K562 (cell line): Measurements from ENCODE around the gene GPD2. TPM values are rescaled to one million over a fixed set of nuclear protein-coding genes. Genes with fewer than 3 reads are reported as not detected.

ENCODE experiments used
- ATAC-seq: fragments of 200-7000 bp; cut with Tn5 transposase; 3 replicates; pipeline ENCODE4 v1.9.1; 2020; ENCODE audit warnings: moderate library complexity
- BruUV-seq: library from RNA; stranded (reverse); fragments of 400-500 nt; replicated peaks from 2 replicates; lab custom pipeline; 2021; lab: Mats Ljungman, UMichigan
- CTCF ChIA-PET: fragments of 300-600 bp; formaldehyde crosslinking; extraction: SDS; loops from one replicate; lab custom pipeline; 2021; ENCODE audit warnings: low intra/inter-chr PET ratio; lab: Yijun Ruan, JAX
- POLR2A ChIA-PET: fragments of 300-600, 350-650 bp; sonication (Branson Sonifier 250); formaldehyde crosslinking; extraction: SDS; loops from one replicate; lab custom pipeline; 2021; ENCODE audit warnings: antibody characterized with exemption, inconsistent platforms; lab: Yijun Ruan, JAX
- DNase-seq, 4 experiments: peaks; one replicate each; pipeline versions ENCODE4 v3.0.0 to v3.0.0-alpha.2; 2011 to 2018; ENCODE audit warnings: low spot score in 3 of 4, mixed read lengths in 3 of 4; ENCODE audit errors: extremely low read depth in 1 of 4
- FAIRE-seq: peaks from 2 replicates; lab custom pipeline; 2011; peaks lifted over from hg19 to GRCh38; lab: Jason Lieb, UNC
- H2AFZ ChIP-seq: 2 replicates; pipeline ENCODE4 v1.6.0; 2011; ENCODE audit warnings: low read depth, low read length, control low read depth, inconsistent platforms
- H3K27ac ChIP-seq: fragments of 200-600 bp; 3 replicates; pipeline ENCODE4 v1.8.0; 2011; ENCODE audit warnings: low read depth, mild to moderate bottlenecking, control low read depth, inconsistent platforms, low read length, moderate library complexity, mixed read lengths; ENCODE audit errors: extremely low read depth
- H3K27me3 ChIP-seq, 2 experiments: fragments of 300-600 bp in 1 of 2; 2 replicates in 1 of 2; 3 replicates in 1 of 2; pipeline versions ENCODE4 v1.6.0 to v1.8.0; 2011; ENCODE audit warnings: inconsistent platforms in 2 of 2, low read length in 2 of 2, mild to moderate bottlenecking in 1 of 2, mixed read lengths in 1 of 2, moderate library complexity in 1 of 2; ENCODE audit not compliant: control insufficient read depth in 2 of 2, insufficient read depth in 2 of 2
- H3K36me3 ChIP-seq: fragments of 300-600 bp; 3 replicates; pipeline ENCODE4 v1.8.0; 2011; ENCODE audit warnings: mild to moderate bottlenecking, low read length, inconsistent platforms; ENCODE audit not compliant: control insufficient read depth, insufficient read depth
- H3K4me1 ChIP-seq, 2 experiments: fragments of 200-600 bp in 1 of 2; replicated peaks in 1 of 2; 2 replicates in 1 of 2; 3 replicates in 1 of 2; pipeline versions ENCODE4 v1.5.1 to v1.8.0; 2011; ENCODE audit warnings: inconsistent platforms in 2 of 2, low read length in 2 of 2, mild to moderate bottlenecking in 1 of 2, mixed read lengths in 1 of 2, moderate library complexity in 1 of 2; ENCODE audit not compliant: control insufficient read depth in 2 of 2, insufficient read depth in 2 of 2
- H3K4me2 ChIP-seq: 2 replicates; pipeline ENCODE4 v1.6.1; 2011; ENCODE audit warnings: low read length, control low read depth, inconsistent platforms, mixed read lengths; ENCODE audit not compliant: insufficient read depth
- H3K4me3 ChIP-seq: fragments of 200-600 bp; sonication (generic), shearing (Covaris generic); 2 replicates; pipeline ENCODE4 v1.5.1; 2016; ENCODE audit warnings: control low read depth, inconsistent platforms
- H3K79me2 ChIP-seq: fragments of 200-600 bp; 3 replicates; pipeline ENCODE4 v1.8.0; 2011; ENCODE audit warnings: low read length, inconsistent platforms; ENCODE audit not compliant: control insufficient read depth, insufficient read depth
- H3K9ac ChIP-seq, 2 experiments: 2 replicates each; pipeline versions ENCODE4 v1.6.0 to v1.6.1; 2011; ENCODE audit warnings: low read depth in 2 of 2, low read length in 2 of 2, control low read depth in 1 of 2, inconsistent platforms in 1 of 2, mild to moderate bottlenecking in 1 of 2, mixed read lengths in 1 of 2; ENCODE audit not compliant: insufficient read depth in 1 of 2
- H3K9me1 ChIP-seq: one replicate; pipeline ENCODE4 v1.6.0; 2011; ENCODE audit warnings: inconsistent platforms, mild to moderate bottlenecking, low read length, moderate library complexity; ENCODE audit not compliant: control insufficient read depth, insufficient read depth
- H3K9me3 ChIP-seq: replicated peaks from 2 replicates; pipeline ENCODE4 v1.5.1; 2011; ENCODE audit warnings: low read depth, low read length, inconsistent platforms; ENCODE audit not compliant: control insufficient read depth, insufficient read depth
- H4K20me1 ChIP-seq: replicated peaks from 2 replicates; pipeline ENCODE4 v1.6.1; 2011; ENCODE audit warnings: low read length, inconsistent platforms, mixed read lengths; ENCODE audit not compliant: control insufficient read depth, insufficient read depth
- FOS ChIP-seq: IDR thresholded peaks from 3 replicates; pipeline ENCODE4 v1.6.1; 2011; ENCODE audit not compliant: insufficient read length; ENCODE audit errors: extremely low read depth
- MBD2 ChIP-seq: sonication (generic); IDR thresholded peaks from 2 replicates; pipeline ENCODE4 v1.6.1; 2016; ENCODE audit warnings: low read depth, borderline replicate concordance
- MCM2 ChIP-seq: fragments of 450-650 bp; IDR thresholded peaks from 2 replicates; pipeline ENCODE4 v1.6.1; 2017; ENCODE audit warnings: low read depth, mild to moderate bottlenecking
- PRMT5 ChIP-seq: sonication (generic); formaldehyde crosslinking; IDR thresholded peaks from 2 replicates; pipeline ENCODE4 v1.5.0; 2020; ENCODE audit warnings: missing genetic modification reagents
- RB1 ChIP-seq: fragments of 450-650 bp; IDR thresholded peaks from 2 replicates; pipeline ENCODE4 v1.6.1; 2017; ENCODE audit warnings: low read depth, mild to moderate bottlenecking
- SETDB1 ChIP-seq: IDR thresholded peaks from one replicate; pipeline ENCODE4 v1.6.1; 2012; ENCODE audit warnings: low read length, control low read depth, inconsistent platforms
- SIN3B ChIP-seq: fragments of 450-650 bp; IDR thresholded peaks from 2 replicates; pipeline ENCODE4 v1.6.1; 2017; ENCODE audit warnings: low read depth, mild to moderate bottlenecking, moderate library complexity
- SRF ChIP-seq, 2 experiments: fragments of 250-450, 450-650 bp in 1 of 2; sonication (Bioruptor Pico) in 1 of 2; sonication (generic) in 1 of 2; formaldehyde crosslinking; IDR thresholded peaks; 2 replicates each; pipeline versions ENCODE4 v1.5.0 to v1.5.1; 2020 to 2022; ENCODE audit warnings: mild to moderate bottlenecking in 1 of 2, missing genetic modification reagents in 1 of 2
- ZFX ChIP-seq: sonication (generic); formaldehyde crosslinking; IDR thresholded peaks from 2 replicates; pipeline ENCODE4 v1.8.0; 2022; ENCODE audit warnings: mild to moderate bottlenecking, missing genetic modification reagents, moderate library complexity
- ZNF263 ChIP-seq: sonication (generic); formaldehyde crosslinking; IDR thresholded peaks from 2 replicates; pipeline ENCODE4 v1.8.0; 2022; ENCODE audit warnings: mild to moderate bottlenecking, missing genetic modification reagents, borderline replicate concordance
- ZNF3 ChIP-seq: fragments of 250-450 bp; sonication (Bioruptor Pico); IDR thresholded peaks from 2 replicates; pipeline ENCODE4 v1.5.0; 2021; ENCODE audit warnings: mild to moderate bottlenecking, moderate library complexity
- ZNF561 ChIP-seq: fragments of 450-650 bp; formaldehyde crosslinking; conservative IDR thresholded peaks from 2 replicates; pipeline ENCODE4 v1.4.0; 2020; ENCODE audit warnings: mild to moderate bottlenecking, moderate library complexity
- ZNF75A ChIP-seq: fragments of 450-650 bp; formaldehyde crosslinking; IDR thresholded peaks from 2 replicates; pipeline ENCODE4 v1.4.0; 2020; ENCODE audit warnings: mild to moderate bottlenecking
- ZNF778 ChIP-seq: fragments of 450-650 bp; formaldehyde crosslinking; IDR thresholded peaks from 2 replicates; pipeline ENCODE4 v1.4.0; 2020; ENCODE audit warnings: mild to moderate bottlenecking, moderate library complexity
- in situ Hi-C: fragments of 300-500 bp; cut with MboI; formaldehyde crosslinking; loops from 4 replicates; pipeline ENCODE4 v1.15.0; 2018; ENCODE audit warnings: inconsistent platforms, mixed read lengths
- intact Hi-C: fragments of 100-400 bp; cut with micrococcal nuclease; formaldehyde crosslinking; loops from 2 replicates; pipeline ENCODE4 v1.14.2; 2022
- polyA plus RNA-seq, 8 experiments: library from polyadenylated mRNA; depleted of rRNA in 4 of 8; stranded (reverse) in 5 of 8; unstranded in 3 of 8; fragments of >200 nt; fragmentation: Nextera tagmentation in 2 of 8; fragmentation: Illumina TruSeq in 1 of 8; extraction: Ambion mirVana in 2 of 8; extraction: Trizol in 1 of 8; gene quantifications; 2 replicates each; pipeline versions ENCODE4 v1.2.1 to v1.2.3, GENCODE V29; 2011 to 2014; ENCODE audit warnings: inconsistent platforms in 1 of 8, missing spikeins in 1 of 8
- total RNA-seq, 7 experiments: library from RNA; depleted of rRNA in 6 of 7; stranded (reverse); fragments of >200 nt in 6 of 7; fragmentation: Illumina TruSeq in 2 of 7; extraction: Trizol in 2 of 7; gene quantifications; 2 replicates each; pipeline versions ENCODE4 v1.2.1 to v1.2.3, GENCODE V29; 2011 to 2021; ENCODE audit warnings: low replicate concordance in 1 of 7
- TF ChIP-seq, protein P1 (sequence below): sonication (generic); formaldehyde crosslinking; IDR thresholded peaks from 2 replicates; pipeline ENCODE4 v1.8.0; 2023; ENCODE audit warnings: mild to moderate bottlenecking, missing genetic modification reagents
- TF ChIP-seq, protein P2 (sequence below): IDR thresholded peaks from 3 replicates; pipeline ENCODE4 v1.6.1; 2011; ENCODE audit warnings: borderline replicate concordance, mild to moderate bottlenecking; ENCODE audit not compliant: insufficient read length, insufficient read depth

The GPD2 gene
- total and polyA plus RNA-seq, 9 of the 15 experiments (the other 6 are each of a cell fraction or from before 2014, with no cell fraction given), result 5.2 to 39.2 (median 19.0) TPM

DNA sequence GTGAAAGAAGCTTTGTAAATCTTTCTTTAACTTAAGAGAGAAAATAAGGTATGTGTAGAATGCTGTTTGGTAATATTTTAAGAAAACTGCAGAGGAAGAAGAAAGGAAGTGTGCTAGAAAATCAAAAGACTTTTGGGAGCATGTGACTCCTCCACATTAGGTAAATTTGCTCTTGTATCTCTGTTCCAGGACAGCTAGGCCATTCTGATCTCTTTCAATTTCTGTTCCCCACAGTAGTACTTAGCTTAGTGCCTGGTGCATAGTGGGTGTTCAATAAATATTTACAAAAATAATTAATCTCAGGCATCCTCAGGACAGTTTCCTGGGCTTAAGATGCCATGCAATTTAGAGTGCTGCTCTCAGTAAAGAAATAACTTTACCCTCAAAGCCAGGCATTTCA is 105.0 kb downstream of the GPD2 start:
- no TSS peak for BruUV-seq
- POLR2A ChIA-PET, result no interaction called here
- CTCF ChIA-PET, result no interaction called here

More for the DNA sequence above, 105.0 kb downstream of the GPD2 start:
- Histone ChIP-seq H3K79me2 (no peaks in the 10 kb centered on the region), H3K4me3 (no peak overlapping the region), H4K20me1 (no peaks in the 10 kb centered on the region), H3K9me1 (no peaks in the 10 kb centered on the region), H3K9ac (no peak overlapping the region), H3K27ac (no peak overlapping the region), H3K36me3 (no peaks in the 10 kb centered on the region), H2AFZ (no peak overlapping the region), H3K27me3 (no peaks in the 10 kb centered on the region), H3K4me1 (no peaks in the 10 kb centered on the region), H3K4me2 (no peak overlapping the region), H3K9me3 (no peaks in the 10 kb centered on the region)
- intact Hi-C loops, result no loop called here
- FAIRE-seq (no peak), DNase-seq (no peak), ATAC-seq (no peak)
- in situ Hi-C loops, result no loop called here
- TF ChIP-seq, protein P1, sequence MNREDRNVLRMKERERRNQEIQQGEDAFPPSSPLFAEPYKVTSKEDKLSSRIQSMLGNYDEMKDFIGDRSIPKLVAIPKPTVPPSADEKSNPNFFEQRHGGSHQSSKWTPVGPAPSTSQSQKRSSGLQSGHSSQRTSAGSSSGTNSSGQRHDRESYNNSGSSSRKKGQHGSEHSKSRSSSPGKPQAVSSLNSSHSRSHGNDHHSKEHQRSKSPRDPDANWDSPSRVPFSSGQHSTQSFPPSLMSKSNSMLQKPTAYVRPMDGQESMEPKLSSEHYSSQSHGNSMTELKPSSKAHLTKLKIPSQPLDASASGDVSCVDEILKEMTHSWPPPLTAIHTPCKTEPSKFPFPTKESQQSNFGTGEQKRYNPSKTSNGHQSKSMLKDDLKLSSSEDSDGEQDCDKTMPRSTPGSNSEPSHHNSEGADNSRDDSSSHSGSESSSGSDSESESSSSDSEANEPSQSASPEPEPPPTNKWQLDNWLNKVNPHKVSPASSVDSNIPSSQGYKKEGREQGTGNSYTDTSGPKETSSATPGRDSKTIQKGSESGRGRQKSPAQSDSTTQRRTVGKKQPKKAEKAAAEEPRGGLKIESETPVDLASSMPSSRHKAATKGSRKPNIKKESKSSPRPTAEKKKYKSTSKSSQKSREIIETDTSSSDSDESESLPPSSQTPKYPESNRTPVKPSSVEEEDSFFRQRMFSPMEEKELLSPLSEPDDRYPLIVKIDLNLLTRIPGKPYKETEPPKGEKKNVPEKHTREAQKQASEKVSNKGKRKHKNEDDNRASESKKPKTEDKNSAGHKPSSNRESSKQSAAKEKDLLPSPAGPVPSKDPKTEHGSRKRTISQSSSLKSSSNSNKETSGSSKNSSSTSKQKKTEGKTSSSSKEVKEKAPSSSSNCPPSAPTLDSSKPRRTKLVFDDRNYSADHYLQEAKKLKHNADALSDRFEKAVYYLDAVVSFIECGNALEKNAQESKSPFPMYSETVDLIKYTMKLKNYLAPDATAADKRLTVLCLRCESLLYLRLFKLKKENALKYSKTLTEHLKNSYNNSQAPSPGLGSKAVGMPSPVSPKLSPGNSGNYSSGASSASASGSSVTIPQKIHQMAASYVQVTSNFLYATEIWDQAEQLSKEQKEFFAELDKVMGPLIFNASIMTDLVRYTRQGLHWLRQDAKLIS (CRISPR knock-in tag), result no peak
- TF ChIP-seq MCM2, result no peak
- TF ChIP-seq, protein P2, sequence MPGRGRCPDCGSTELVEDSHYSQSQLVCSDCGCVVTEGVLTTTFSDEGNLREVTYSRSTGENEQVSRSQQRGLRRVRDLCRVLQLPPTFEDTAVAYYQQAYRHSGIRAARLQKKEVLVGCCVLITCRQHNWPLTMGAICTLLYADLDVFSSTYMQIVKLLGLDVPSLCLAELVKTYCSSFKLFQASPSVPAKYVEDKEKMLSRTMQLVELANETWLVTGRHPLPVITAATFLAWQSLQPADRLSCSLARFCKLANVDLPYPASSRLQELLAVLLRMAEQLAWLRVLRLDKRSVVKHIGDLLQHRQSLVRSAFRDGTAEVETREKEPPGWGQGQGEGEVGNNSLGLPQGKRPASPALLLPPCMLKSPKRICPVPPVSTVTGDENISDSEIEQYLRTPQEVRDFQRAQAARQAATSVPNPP, result no peak
- no peak for TF ChIP-seq ZNF561 (CRISPR knock-in tag)
- TF ChIP-seq ZFX (CRISPR knock-in tag), result no peak
- TF ChIP-seq PRMT5, result no peak
- no peak for TF ChIP-seq ZNF75A (CRISPR knock-in tag)
- no peak for TF ChIP-seq MBD2
- TF ChIP-seq ZNF778 (CRISPR knock-in tag), result no peak
- no peak for TF ChIP-seq RB1
- TF ChIP-seq FOS, result no peak
- TF ChIP-seq SIN3B, result no peak
- no peak for TF ChIP-seq SETDB1
- no peak for TF ChIP-seq ZNF263 (CRISPR knock-in tag)
- no peak for TF ChIP-seq ZNF3
- TF ChIP-seq SRF (CRISPR knock-in tag; IDR thresholded peaks at IDR 0.05), result no peak
